ENCODE measurements around the gene CREB3.

CREB3 gene

DNA sequence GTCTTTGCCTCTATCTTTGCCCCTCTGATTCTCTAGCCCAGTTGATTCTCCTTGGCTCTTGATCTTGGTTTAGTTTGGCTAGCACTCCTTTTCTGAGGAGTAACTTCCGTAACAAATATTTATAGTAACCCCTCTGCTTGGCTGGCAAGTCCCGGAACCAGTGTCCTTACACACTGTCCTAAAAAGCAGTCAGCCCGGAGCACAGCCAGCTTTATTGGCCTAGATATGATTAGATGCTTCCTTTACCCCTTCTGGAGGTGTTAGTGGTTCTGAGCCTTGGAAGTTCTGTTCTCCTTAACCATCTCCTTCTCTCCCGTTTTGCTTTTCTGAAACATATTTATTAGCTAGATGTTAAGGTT, 38.6 kb downstream of the CREB3 start:
- TF ChIP-seq, protein P1, sequence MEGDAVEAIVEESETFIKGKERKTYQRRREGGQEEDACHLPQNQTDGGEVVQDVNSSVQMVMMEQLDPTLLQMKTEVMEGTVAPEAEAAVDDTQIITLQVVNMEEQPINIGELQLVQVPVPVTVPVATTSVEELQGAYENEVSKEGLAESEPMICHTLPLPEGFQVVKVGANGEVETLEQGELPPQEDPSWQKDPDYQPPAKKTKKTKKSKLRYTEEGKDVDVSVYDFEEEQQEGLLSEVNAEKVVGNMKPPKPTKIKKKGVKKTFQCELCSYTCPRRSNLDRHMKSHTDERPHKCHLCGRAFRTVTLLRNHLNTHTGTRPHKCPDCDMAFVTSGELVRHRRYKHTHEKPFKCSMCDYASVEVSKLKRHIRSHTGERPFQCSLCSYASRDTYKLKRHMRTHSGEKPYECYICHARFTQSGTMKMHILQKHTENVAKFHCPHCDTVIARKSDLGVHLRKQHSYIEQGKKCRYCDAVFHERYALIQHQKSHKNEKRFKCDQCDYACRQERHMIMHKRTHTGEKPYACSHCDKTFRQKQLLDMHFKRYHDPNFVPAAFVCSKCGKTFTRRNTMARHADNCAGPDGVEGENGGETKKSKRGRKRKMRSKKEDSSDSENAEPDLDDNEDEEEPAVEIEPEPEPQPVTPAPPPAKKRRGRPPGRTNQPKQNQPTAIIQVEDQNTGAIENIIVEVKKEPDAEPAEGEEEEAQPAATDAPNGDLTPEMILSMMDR (IDR thresholded peaks at IDR 0.05; ENCODE audit: control insufficient read depth, extremely low read depth, insufficient read depth) = no peak
- peak overlapping the region; percentile 8; the same call in 1 of the 2 replicates for H3K4me3 ChIP-seq (ENCODE audit: low read depth, low read length)
- peak; percentile 93 for DNase-seq (ENCODE audit: low read depth)

DNA sequence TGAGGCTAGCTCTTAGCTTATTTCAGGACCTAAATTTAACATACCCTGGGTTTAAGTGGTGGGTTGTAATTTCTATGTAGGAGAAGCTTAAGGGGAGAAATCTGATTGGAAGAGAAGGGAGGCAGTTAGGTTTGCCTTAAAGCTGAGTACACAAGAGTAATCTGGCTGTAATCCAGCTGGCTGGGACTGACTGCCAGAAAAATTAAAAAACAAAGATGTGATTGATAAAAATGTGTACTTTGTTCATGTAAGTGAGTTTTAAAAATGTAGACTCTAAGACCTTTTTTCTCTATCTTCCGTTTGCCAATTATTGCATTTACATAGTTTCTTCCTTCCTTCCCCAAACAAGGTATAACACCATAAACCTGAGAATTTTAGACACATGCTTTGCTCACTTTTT, 39.1 kb downstream of the CREB3 start:
- TF ChIP-seq, protein P1 (IDR thresholded peaks at IDR 0.05; ENCODE audit: control insufficient read depth, extremely low read depth, insufficient read depth) = no peak
- peak; percentile 93 for DNase-seq (ENCODE audit: low read depth)
- peak overlapping the region; percentile 8; the same call in 1 of the 2 replicates for H3K4me3 ChIP-seq (ENCODE audit: low read depth, low read length)

DNA sequence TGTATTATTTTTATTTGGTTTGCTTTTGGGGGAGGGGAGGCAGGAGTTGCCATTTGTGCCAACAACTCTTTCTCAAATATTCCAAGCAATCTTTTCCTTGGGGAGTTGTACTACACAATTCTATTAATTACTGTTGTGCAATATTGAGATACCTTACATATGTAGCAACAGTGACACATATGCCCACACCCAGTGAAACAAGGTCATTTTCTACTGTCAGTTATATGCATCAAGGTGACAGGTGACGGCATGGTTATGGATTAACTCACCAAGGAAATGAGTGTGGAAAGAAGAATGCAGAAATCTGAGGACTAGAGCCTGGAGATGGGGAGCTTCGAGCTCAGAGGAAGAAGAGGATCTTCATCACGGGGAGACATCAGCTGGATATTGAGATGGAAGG, 39.5 kb downstream of the CREB3 start:
- TF ChIP-seq, protein P1 (IDR thresholded peaks at IDR 0.05; ENCODE audit: control insufficient read depth, extremely low read depth, insufficient read depth) = no peak
- peak; percentile 49 for DNase-seq (ENCODE audit: low read depth)
- no peak overlapping the region for H3K4me3 ChIP-seq (ENCODE audit: low read depth, low read length)

DNA sequence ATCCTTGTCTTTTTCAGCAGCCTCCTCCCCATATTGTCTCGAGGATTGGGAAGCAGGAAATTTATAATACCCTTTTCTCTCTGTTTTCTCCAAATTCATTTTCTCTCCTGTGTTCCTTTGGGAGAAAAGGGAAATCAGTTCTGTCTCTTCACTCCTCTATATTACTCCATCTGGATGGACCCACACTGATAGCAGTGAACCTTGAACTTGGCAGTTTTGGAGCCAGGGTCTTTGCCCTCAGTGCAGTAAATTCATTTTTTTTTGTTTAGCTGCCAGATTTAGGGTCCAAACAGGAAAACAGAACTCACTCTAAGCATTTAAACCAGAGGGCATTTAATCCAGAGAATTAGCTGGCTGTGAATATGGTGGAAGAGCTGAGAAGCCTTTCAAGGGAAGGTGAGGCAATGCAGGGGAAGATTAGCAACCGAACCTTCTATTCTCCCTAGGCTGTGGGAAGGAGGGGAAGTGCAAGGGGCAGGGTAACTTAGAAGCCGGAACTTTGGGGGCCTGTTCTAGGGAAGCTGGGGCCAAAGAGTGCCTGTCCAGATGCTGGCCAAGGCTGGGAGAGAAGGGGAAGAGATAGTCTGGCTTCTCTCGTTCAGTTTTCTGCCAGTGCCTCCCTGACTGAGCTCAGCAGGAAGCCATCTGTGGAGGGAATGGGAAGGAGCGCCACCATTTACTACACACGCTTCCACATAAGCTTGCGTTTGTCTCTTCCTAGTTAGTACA, 42.6 kb downstream of the CREB3 start:
- TF ChIP-seq, protein P1 (IDR thresholded peaks at IDR 0.05; ENCODE audit: control insufficient read depth, extremely low read depth, insufficient read depth) = no peak
- DNase-seq (ENCODE audit: low read depth) = no peak
- no peak overlapping the region for H3K4me3 ChIP-seq (ENCODE audit: low read depth, low read length)

DNA sequence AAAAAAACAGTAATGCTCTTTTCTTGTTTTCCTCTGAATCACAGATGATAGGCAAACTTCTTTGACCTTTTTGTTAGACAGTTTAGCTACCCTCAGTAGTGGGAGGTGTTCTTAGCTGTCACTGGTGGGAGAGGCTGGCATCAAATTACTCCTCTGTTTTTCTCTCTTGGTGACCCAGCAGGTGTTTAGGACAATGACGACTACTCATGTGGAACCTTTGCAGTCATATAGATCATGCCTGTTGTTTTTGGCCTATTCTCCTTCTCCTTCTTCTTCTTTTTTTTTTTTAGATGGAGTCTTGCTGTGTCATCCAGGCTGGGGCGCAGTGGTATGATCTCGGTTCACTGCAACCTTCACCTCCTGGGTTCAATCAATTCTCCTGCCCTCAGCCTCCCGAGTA, 43.6 kb downstream of the CREB3 start:
- no peak overlapping the region for H3K4me3 ChIP-seq (ENCODE audit: low read depth, low read length)
- no peak for DNase-seq (ENCODE audit: low read depth)
- TF ChIP-seq, protein P1 (IDR thresholded peaks at IDR 0.05; ENCODE audit: control insufficient read depth, extremely low read depth, insufficient read depth) = no peak

DNA sequence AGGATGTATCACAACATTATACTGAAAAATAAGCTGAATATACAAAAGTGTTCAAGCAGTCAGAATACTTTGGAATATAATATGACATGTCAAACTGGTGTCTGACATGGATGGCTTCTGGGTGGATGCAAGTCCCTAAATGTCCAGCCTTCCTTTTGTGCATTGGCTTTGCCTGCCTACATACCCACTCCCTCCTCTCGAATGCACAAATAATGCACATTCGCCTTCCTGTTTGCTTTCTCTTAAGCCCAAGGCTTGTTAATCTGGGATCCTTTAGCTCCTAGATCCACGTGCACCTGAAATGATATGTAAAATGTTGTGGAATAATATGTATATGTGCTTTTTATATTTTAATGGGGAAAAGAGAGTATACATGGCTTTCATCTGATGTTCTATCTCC, 46.0 kb downstream of the CREB3 start:
- no peak overlapping the region for H3K4me3 ChIP-seq (ENCODE audit: low read depth, low read length)
- DNase-seq (ENCODE audit: low read depth) = no peak
- TF ChIP-seq, protein P1 (IDR thresholded peaks at IDR 0.05; ENCODE audit: control insufficient read depth, extremely low read depth, insufficient read depth) = no peak

DNA sequence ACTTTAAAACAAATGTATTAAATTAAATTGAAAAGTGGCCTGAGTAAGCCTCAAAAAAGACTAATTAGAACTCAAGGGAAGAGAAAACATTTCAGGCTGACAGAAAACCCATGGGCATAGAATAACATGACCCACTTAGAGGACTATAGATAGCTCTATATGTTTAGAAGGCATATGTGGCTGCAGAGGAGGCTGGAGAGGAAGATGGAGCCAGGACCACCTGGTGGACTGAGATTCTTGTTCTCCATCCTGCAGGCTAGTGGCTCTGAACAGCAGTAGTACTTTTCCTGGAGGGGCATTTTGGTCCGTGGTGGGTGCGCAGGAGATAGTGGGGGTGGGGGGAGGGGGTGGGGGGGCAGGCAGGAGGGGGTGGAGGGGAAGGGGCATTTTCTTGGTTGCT, 48.6 kb downstream of the CREB3 start:
- H3K4me3 ChIP-seq (ENCODE audit: low read depth, low read length) = no peak overlapping the region
- TF ChIP-seq, protein P1 (IDR thresholded peaks at IDR 0.05; ENCODE audit: control insufficient read depth, extremely low read depth, insufficient read depth) = no peak
- no peak for DNase-seq (ENCODE audit: low read depth)

Data from LNCaP clone FGC (cell line).